H1 (cell line): Measurements from ENCODE around the gene ILK. TPM values are rescaled to one million over a fixed set of nuclear protein-coding genes. Genes with fewer than 3 reads are reported as not detected.

ENCODE experiments used
- CTCF ChIA-PET: fragments of 300-600 bp; sonication (Branson Sonifier 250); formaldehyde crosslinking; loops from one replicate; lab custom pipeline; 2021; ENCODE audit not compliant: partially characterized antibody; lab: Charles Lee
- POLR2A ChIA-PET: fragments of 300-600 bp; sonication (Branson Sonifier 250); formaldehyde crosslinking; loops from one replicate; lab custom pipeline; 2021; ENCODE audit warnings: inconsistent platforms; ENCODE audit not compliant: partially characterized antibody; lab: Charles Lee
- DNase-seq, 2 experiments: peaks; one replicate each; pipeline versions ENCODE4 v3.0.0 to v3.0.0-alpha.2; 2010 to 2022; ENCODE audit warnings: low spot score in 2 of 2, low read depth in 1 of 2, mixed read lengths in 1 of 2
- FAIRE-seq: peaks from 2 replicates; lab custom pipeline; 2011; peaks lifted over from hg19 to GRCh38; lab: Jason Lieb, UNC
- H2AFZ ChIP-seq: 2 replicates; pipeline ENCODE4 v1.8.1; 2012; ENCODE audit warnings: low read length, inconsistent platforms
- H2AK5ac ChIP-seq: 2 replicates; pipeline ENCODE4 v1.6.1; 2013; ENCODE audit warnings: low read depth, low read length
- H2BK120ac ChIP-seq: replicated peaks from 2 replicates; pipeline ENCODE3; 2013; ENCODE audit warnings: low read depth, low read length, inconsistent platforms
- H2BK12ac ChIP-seq: 2 replicates; pipeline ENCODE4 v1.6.1; 2013; ENCODE audit warnings: low read depth, low read length
- H2BK15ac ChIP-seq: 2 replicates; pipeline ENCODE4 v1.6.1; 2013; ENCODE audit warnings: low read length
- H2BK20ac ChIP-seq: 2 replicates; pipeline ENCODE4 v1.6.1; 2013; ENCODE audit warnings: low read length
- H2BK5ac ChIP-seq: 2 replicates; pipeline ENCODE4 v1.6.1; 2013; ENCODE audit warnings: low read depth, low read length
- H3K14ac ChIP-seq: 2 replicates; pipeline ENCODE4 v1.6.1; 2013; ENCODE audit warnings: inconsistent platforms; ENCODE audit not compliant: insufficient read length
- H3K18ac ChIP-seq: 2 replicates; pipeline ENCODE4 v1.6.1; 2013; ENCODE audit warnings: low read length; ENCODE audit errors: extremely low read depth
- H3K23ac ChIP-seq: 2 replicates; pipeline ENCODE4 v1.6.1; 2013; ENCODE audit warnings: inconsistent platforms; ENCODE audit not compliant: insufficient read length
- H3K23me2 ChIP-seq: 2 replicates; pipeline ENCODE4 v1.6.1; 2013; ENCODE audit warnings: low read depth, low read length
- H3K27ac ChIP-seq: 2 replicates; pipeline ENCODE4 v1.6.1; 2011; ENCODE audit warnings: low read depth, low read length, inconsistent platforms
- H3K27me3 ChIP-seq, 4 experiments: replicated peaks in 1 of 4; 1 replicate in 1 of 4; 2 replicates in 3 of 4; pipeline versions ENCODE4 v1.6.1 to v1.8.1; 2011 to 2013; ENCODE audit warnings: low read length in 3 of 4, mild to moderate bottlenecking in 3 of 4, inconsistent platforms in 2 of 4, mixed read lengths in 2 of 4, moderate library complexity in 1 of 4; ENCODE audit not compliant: control insufficient read depth in 3 of 4, insufficient read depth in 3 of 4; ENCODE audit errors: extremely low read depth in 1 of 4
- H3K36me3 ChIP-seq, 4 experiments: 2 replicates each; pipeline versions ENCODE4 v1.6.1 to v1.8.1; 2011 to 2013; ENCODE audit warnings: mild to moderate bottlenecking in 4 of 4, low read length in 3 of 4, moderate library complexity in 2 of 4, control low read depth in 1 of 4, inconsistent platforms in 1 of 4; ENCODE audit not compliant: insufficient read depth in 4 of 4, control insufficient read depth in 2 of 4
- H3K4ac ChIP-seq: replicated peaks from 2 replicates; pipeline ENCODE3; 2013; ENCODE audit warnings: low read length, low read depth, mixed read lengths, inconsistent platforms; ENCODE audit not compliant: insufficient read length
- H3K4me1 ChIP-seq, 4 experiments: replicated peaks in 1 of 4; 1 replicate in 1 of 4; 2 replicates in 3 of 4; pipeline versions ENCODE4 v1.6.1 to v1.8.1; 2011 to 2013; ENCODE audit warnings: low read length in 3 of 4, inconsistent platforms in 2 of 4, mixed read lengths in 1 of 4; ENCODE audit not compliant: insufficient read depth in 4 of 4, control insufficient read depth in 3 of 4
- H3K4me2 ChIP-seq, 2 experiments: 2 replicates each; pipeline versions ENCODE4 v1.6.1 to v1.8.1; 2011 to 2013; ENCODE audit warnings: low read depth in 2 of 2, low read length in 2 of 2, control low read depth in 1 of 2, inconsistent platforms in 1 of 2, mild to moderate bottlenecking in 1 of 2; ENCODE audit not compliant: insufficient read depth in 1 of 2
- H3K4me3 ChIP-seq, 4 experiments: fragments of 200-600, 300-600 bp in 1 of 4; sonication (generic), shearing (Covaris generic), sonication (Bioruptor Twin) in 1 of 4; 2 replicates each; pipeline versions ENCODE4 v1.5.1 to v1.8.1; 2011 to 2016; ENCODE audit warnings: low read length in 4 of 4, low read depth in 3 of 4, control low read depth in 2 of 4, inconsistent platforms in 2 of 4, mild to moderate bottlenecking in 2 of 4, mixed read lengths in 1 of 4, moderate library complexity in 1 of 4; ENCODE audit not compliant: insufficient read depth in 2 of 4; ENCODE audit errors: extremely low read depth in 1 of 4
- H3K56ac ChIP-seq: replicated peaks from 2 replicates; pipeline ENCODE3; 2013; ENCODE audit warnings: low read depth, mild to moderate bottlenecking, mixed read lengths, low read length, inconsistent platforms; ENCODE audit not compliant: insufficient read length
- H3K79me1 ChIP-seq: 2 replicates; pipeline ENCODE4 v1.6.1; 2013; ENCODE audit warnings: low read depth, low read length, control low read depth
- H3K79me2 ChIP-seq, 2 experiments: 2 replicates each; pipeline versions ENCODE4 v1.6.1 to v1.8.1; 2012 to 2013; ENCODE audit warnings: low read length in 2 of 2, mild to moderate bottlenecking in 2 of 2, inconsistent platforms in 1 of 2; ENCODE audit not compliant: insufficient read depth in 2 of 2, control insufficient read depth in 1 of 2
- H3K9ac ChIP-seq, 4 experiments: replicated peaks in 1 of 4; 1 replicate in 1 of 4; 2 replicates in 3 of 4; pipeline versions ENCODE4 v1.6.1 to v1.8.1; 2011 to 2013; ENCODE audit warnings: low read depth in 3 of 4, low read length in 3 of 4, control low read depth in 2 of 4, mild to moderate bottlenecking in 2 of 4, moderate library complexity in 2 of 4, inconsistent platforms in 1 of 4; ENCODE audit errors: extremely low read depth in 1 of 4
- H3K9me3 ChIP-seq, 2 experiments: 2 replicates each; pipeline versions ENCODE4 v1.6.1 to v1.8.1; 2012 to 2013; ENCODE audit warnings: mild to moderate bottlenecking in 2 of 2, moderate library complexity in 2 of 2, control low read depth in 1 of 2, inconsistent platforms in 1 of 2, low read depth in 1 of 2, low read length in 1 of 2, mixed read lengths in 1 of 2; ENCODE audit not compliant: insufficient read depth in 2 of 2
- H4K20me1 ChIP-seq, 2 experiments: replicated peaks in 1 of 2; 2 replicates each; pipeline versions ENCODE3 to v1.8.1; 2011 to 2013; ENCODE audit warnings: inconsistent platforms in 2 of 2, low read length in 2 of 2, mild to moderate bottlenecking in 1 of 2; ENCODE audit not compliant: insufficient read depth in 2 of 2, control insufficient read depth in 1 of 2
- H4K5ac ChIP-seq: 2 replicates; pipeline ENCODE4 v1.6.1; 2013; ENCODE audit warnings: low read length, low read depth, mixed read lengths, inconsistent platforms; ENCODE audit not compliant: insufficient read length
- H4K8ac ChIP-seq: 2 replicates; pipeline ENCODE4 v1.8.0; 2013; ENCODE audit warnings: mild to moderate bottlenecking, moderate library complexity, low read length, inconsistent platforms; ENCODE audit not compliant: insufficient read depth; ENCODE audit errors: extremely low read depth
- H4K91ac ChIP-seq: replicated peaks from 2 replicates; pipeline ENCODE3; 2013; ENCODE audit warnings: low read length, mixed read lengths, inconsistent platforms; ENCODE audit not compliant: insufficient read length
- BRCA1 ChIP-seq: IDR thresholded peaks from 2 replicates; pipeline ENCODE4 v1.6.1; 2012; ENCODE audit warnings: low read depth, low read length, improper control_type of control experiment
- CBX5 ChIP-seq: fragments of 300-800, 300-1000 bp; sonication (generic); IDR thresholded peaks from 2 replicates; pipeline ENCODE4 v1.7.1; 2016; ENCODE audit warnings: antibody characterized with exemption, low read length, low read depth
- PHF8 ChIP-seq: fragments of 200-600 bp; sonication (generic); conservative IDR thresholded peaks from 2 replicates; pipeline ENCODE4 v1.7.1; 2012; ENCODE audit warnings: low read depth, mild to moderate bottlenecking, inconsistent platforms, low read length, moderate library complexity
- POLR2AphosphoS5 ChIP-seq: IDR thresholded peaks from 2 replicates; pipeline ENCODE4 v1.6.1; 2011; ENCODE audit warnings: low read depth, low read length
- RNF2 ChIP-seq: fragments of 200-900, 300-1000 bp; sonication (generic); IDR thresholded peaks from 2 replicates; pipeline ENCODE4 v1.7.1; 2016; ENCODE audit warnings: borderline replicate concordance, low read depth, mild to moderate bottlenecking, antibody characterized with exemption, low read length; ENCODE audit not compliant: poor library complexity, severe bottlenecking; ENCODE audit errors: missing control alignments
- SP4 ChIP-seq: IDR thresholded peaks from 2 replicates; pipeline ENCODE4 v1.6.1; 2012; ENCODE audit warnings: low read length, inconsistent platforms
- WGBS, 2 experiments: shearing (Covaris generic) in 1 of 2; methylation state at CpG; one replicate each; pipeline versions ENCODE4 v1.1.6 to v1.1.7; 2013 to 2015; ENCODE audit warnings: low lambda C conversion rate in 2 of 2, mixed read lengths in 2 of 2, inconsistent platforms in 1 of 2, low coverage in 1 of 2, missing lambda C conversion rate in 1 of 2; ENCODE audit not compliant: insufficient replicate concordance in 2 of 2, insufficient coverage in 1 of 2, insufficient read length in 1 of 2; ENCODE audit errors: extremely low coverage in 1 of 2, missing lambda C conversion rate in 1 of 2; 5-methylcytosine and 5-hydroxymethylcytosine counted together
- polyA plus RNA-seq, 7 experiments: library from polyadenylated mRNA; depleted of rRNA in 3 of 7; stranded (reverse) in 5 of 7; unstranded in 2 of 7; fragments of >200 nt in 5 of 7; fragments of 200-250 nt in 2 of 7; gene quantifications; 1 replicate in 5 of 7; 2 replicates in 1 of 7; 4 replicates in 1 of 7; pipeline versions ENCODE4 v1.2.1 to v1.2.3, GENCODE V29; 2011 to 2013; ENCODE audit warnings: missing spikeins in 2 of 7, mixed read lengths in 2 of 7
- total RNA-seq: library from RNA; stranded (reverse); fragmentation: NEBNext Ultra II Directional; extraction: Animal tissue kit (Norgen Biotek cat#: 25700); gene quantifications from 2 replicates; pipeline ENCODE4 v1.2.1, GENCODE V29; 2021

ILK gene
- total and polyA plus RNA-seq, 2 of the 8 experiments (the other 6 are each of a cell fraction or from before 2014, with no cell fraction given), result 91.4 to 132 TPM

GRCh38 chr11:6654281-6655019 lies 50.9 kb downstream of the ILK start:
- Histone ChIP-seq H2BK15ac (no peak overlapping the region), H4K8ac (peak overlapping the region; percentile 38), H3K4me3 (peak overlapping the region in 2 of 4 experiments; percentile 58 to 65; a peak in 2 of 8 replicates), H4K5ac (no peak overlapping the region), H3K18ac (no peak overlapping the region), H3K79me2 (no peaks in the 10 kb centered on the region), H2AFZ (no peak overlapping the region), H3K23me2 (peaks cover 9% of the 10 kb centered on the region), H2BK20ac (no peak overlapping the region; the same call in 1 of the 2 replicates), H2BK12ac (0 out of 2 replicates have a peak overlapping the region, but pooled peaks have one; percentile 42), H2BK120ac (no peak overlapping the region), H3K4ac (no peak overlapping the region), H3K56ac (no peak overlapping the region), H3K36me3 (no peaks in the 10 kb centered on the region), H3K4me1 (peaks cover 0 to 7% (median 6%) of the 10 kb centered on the region in 4 experiments; a peak in 4 of 7 replicates), H4K20me1 (peaks cover 0 to 3% of the 10 kb centered on the region in 2 experiments), H2BK5ac (no peak overlapping the region), H3K9me3 (no peaks in the 10 kb centered on the region), H2AK5ac (peak overlapping the region; percentile 33; the same call in 1 of the 2 replicates), H3K27me3 (peaks cover 1 to 36% (median 32%) of the 10 kb centered on the region in 4 experiments), H3K14ac (no peak overlapping the region), H3K27ac (no peak overlapping the region), H3K79me1 (no peaks in the 10 kb centered on the region), H3K23ac (no peak overlapping the region), H4K91ac (no peak overlapping the region), H3K9ac (no peak overlapping the region; a peak in 1 of 7 replicates), H3K4me2 (peak overlapping the region; percentile 83 to 92; a peak in 3 of 4 replicates)
- DNase-seq (peak in 1 of 2 experiments; percentile 29), FAIRE-seq (no peak)
- whole genome bisulfite sequencing, 2 experiments, result 76% methylated on average over 9 of the region's 9 CpGs; no CpG with 5 or more reads in 1 of the 2 experiments
- POLR2A ChIA-PET, result interaction anchor here (1.1 to 1.3 kb wide), 2 partner anchors 26 to 50 kb away, joined by 3 to 4 read pairs; partner anchors contain the start of gene ILK
- CTCF ChIA-PET, result interaction anchor here (1.1 to 1.4 kb wide), 2 partner anchors 11 to 124 kb away, joined by 3 read pairs; no protein-coding TSS in a partner anchor
- TF ChIP-seq CBX5 (no peak), BRCA1 (no peak), PHF8 (no peak), SP4 (no peak), RNF2 (no peak), POLR2AphosphoS5 (no peak)
